GM19035 (cell line): ENCODE data around the gene VOPP1.
"Not testable (repeated sequence)": the region's sequence is repeated elsewhere in the genome, so short reads cannot be mapped to it uniquely, and the experiment has no call there.

Experiments used
- ATAC-seq: cut with Tn5 transposase; IDR thresholded peaks from one replicate; pipeline ENCODE4 v1.9.1; 2021; ENCODE audit not compliant: unreplicated experiment

Gene VOPP1

GRCh38 chr7:55471594-55471993, 100.7 kb downstream of the VOPP1 start:
- not testable (repeated sequence) for ATAC-seq

DNA sequence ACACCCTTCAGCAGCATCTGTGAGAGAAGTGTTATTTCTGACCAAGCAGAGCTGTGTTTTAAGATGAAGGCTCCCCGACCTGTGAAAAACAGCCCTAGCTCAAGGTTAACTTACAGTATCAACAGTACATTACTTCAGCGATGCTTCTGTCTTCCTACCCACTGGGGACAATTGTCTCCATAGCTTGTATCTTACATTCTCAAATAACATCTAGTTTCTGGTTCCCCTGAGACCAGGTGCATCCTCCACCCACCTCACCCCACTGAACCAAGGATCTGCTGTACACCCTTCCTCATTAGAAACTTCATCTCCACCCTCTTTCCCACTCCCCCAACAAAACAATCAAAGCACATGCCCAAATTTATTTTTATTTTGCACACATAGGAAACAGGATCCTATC, 102.0 kb downstream of the VOPP1 start:
- ATAC-seq: no peak

DNA sequence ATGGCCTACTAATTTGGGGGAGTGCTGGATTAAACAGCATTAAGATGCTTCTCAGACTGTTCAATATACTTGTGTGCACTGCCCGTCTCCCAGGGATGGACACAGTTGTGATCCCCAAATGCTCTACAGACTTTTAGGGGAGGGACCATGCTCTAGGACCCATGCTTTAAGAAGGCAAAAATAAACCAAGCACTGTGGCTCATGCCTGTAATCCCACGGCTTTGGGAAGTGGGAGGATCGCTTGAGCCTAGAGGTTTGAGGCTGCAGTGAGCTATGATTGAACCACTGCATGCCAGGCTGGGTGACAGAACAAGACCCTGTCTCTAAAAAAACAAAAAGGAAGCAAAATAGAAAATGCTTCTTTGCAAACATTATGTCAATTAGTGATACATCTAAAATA, 102.6 kb downstream of the VOPP1 start:
- ATAC-seq: no peak

GRCh38 chr7:55469271-55469681, 103.0 kb downstream of the VOPP1 start:
- ATAC-seq: no peak

GRCh38 chr7:55468495-55468894, 103.8 kb downstream of the VOPP1 start:
- no peak for ATAC-seq

GRCh38 chr7:55467047-55467593, 105.2 kb downstream of the VOPP1 start:
- ATAC-seq: no peak

GRCh38 chr7:55465691-55466090, 106.6 kb downstream of the VOPP1 start:
- ATAC-seq: no peak

DNA sequence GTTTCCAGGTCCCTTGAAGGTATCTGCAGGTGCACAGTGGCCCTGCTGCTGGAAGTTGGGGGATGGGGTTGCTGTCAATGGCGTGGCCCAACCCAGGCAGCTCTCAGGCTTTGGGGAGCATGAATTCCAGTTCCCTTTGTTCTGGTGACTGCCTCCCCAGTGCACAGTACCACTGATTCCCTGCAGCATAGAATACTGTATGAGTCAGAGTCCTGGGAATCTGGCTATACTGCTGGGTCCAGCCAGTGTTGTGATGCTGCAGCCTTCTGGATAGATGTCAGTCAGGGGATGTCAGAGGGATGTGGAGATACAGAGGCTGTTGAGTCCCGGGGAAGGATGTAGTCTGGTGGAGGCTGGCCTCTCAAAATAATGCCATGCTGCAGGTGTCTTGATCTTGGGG, 107.9 kb downstream of the VOPP1 start:
- ATAC-seq: no peak

- ATAC-seq: no peak
Measured at GRCh38 chr7:55463686-55464262, 108.5 kb downstream of the VOPP1 start.

DNA sequence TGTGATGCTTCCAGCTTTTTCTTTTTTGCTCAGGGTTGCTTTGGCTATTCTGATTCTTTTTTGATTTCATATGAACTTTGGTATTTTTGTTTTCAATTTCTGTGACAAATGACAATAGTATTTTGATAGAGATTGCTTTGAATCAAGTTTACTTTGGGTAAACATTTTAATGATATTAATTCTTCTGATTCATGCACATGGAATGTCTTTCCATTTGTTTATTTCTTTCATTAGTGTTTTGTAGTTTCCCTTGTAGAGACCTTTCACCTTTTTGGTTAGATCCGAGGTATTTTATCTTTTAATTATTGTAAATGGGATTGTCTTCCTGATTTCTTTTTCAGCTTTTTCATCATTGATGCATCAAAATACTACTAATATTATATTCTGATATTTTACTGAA, 114.0 kb downstream of the VOPP1 start:
- ATAC-seq: no peak

GRCh38 chr7:55457801-55458200, 114.5 kb downstream of the VOPP1 start:
- no peak for ATAC-seq

- ATAC-seq: no peak
Measured at GRCh38 chr7:55452971-55453370, 119.3 kb downstream of the VOPP1 start.

GRCh38 chr7:55449992-55450535, 122.2 kb downstream of the VOPP1 start:
- no peak for ATAC-seq

DNA sequence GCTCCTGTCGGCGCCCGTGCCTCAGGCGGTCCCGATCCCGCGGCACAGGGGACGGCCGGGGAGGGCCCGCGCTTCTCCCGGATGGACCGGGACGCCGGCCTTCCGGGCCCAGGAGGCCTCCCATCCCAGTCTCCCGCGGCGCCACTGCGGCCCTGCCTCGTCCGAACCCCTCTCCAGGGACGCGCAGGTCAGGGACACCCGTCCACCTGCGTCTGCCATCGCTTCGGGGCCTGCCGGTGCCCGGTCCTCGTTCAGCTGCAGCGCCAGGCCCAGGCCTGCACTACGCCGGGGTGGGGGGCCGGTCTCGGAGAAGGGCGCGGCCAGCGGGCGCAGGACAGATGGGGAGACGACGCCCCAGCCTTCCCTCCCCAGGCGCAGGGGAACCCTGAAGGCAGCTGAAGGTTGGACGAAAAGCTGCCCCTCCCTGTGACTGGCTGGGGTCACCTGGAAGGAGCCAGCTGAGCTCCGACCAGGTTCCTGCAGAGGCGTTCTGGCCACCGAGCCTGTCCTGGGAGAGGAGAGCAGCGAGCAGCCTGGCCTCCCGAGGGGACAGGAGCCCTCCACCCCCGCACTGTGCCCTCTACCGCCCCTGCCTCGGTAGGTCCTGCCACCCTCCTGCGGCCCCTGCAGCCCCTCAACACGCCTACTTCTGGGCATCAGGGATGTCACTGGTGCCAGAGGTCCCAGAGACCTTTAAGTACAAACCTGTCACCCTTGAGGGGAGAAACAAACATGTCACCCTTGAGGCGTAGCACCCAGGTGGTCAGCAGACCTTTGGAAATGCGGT, 122.9 kb downstream of the VOPP1 start:
- no peak for ATAC-seq

- no peak for ATAC-seq
Measured at GRCh38 chr7:55448526-55448925, 123.8 kb downstream of the VOPP1 start.

- no peak for ATAC-seq
Measured at GRCh38 chr7:55444786-55445185, 127.5 kb downstream of the VOPP1 start.

DNA sequence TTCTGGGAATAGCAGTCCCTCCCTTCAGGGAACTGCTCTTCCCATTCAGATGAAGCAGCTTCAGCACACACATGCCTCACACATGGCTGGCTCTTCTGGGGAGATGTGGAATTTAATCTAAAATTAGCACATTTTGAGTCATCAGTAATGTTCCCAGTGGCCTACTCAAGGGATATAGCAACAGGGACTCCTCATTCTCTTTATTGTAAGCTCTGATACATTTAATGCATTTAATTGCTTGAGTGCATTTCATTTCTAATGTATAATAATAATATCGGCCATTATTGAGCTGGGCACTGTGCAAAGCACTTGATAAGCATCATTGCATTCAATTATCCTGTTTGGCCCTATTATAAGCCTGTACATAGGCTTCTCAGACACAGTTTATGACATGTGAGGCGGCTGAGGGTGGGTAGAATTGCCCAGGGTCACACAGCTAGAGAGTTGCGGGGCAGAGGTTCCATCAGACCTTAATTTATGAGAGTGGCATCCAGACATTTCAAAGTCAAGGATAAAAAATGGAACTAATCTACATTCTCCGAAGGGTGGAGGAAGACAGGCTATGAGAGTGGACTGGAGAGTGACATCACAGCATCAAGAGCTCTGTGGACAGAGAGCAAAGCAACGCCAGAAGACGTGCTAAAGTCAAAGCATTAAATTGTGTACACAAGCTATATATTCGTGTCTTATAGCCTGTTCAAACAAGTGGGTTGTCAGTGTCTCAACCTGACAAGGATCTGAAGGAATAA, 130.4 kb downstream of the VOPP1 start:
- no peak for ATAC-seq

GRCh38 chr7:55441002-55441401, 131.3 kb downstream of the VOPP1 start:
- ATAC-seq: no peak

- ATAC-seq: no peak
Measured at GRCh38 chr7:55440040-55440690, 132.1 kb downstream of the VOPP1 start.

DNA sequence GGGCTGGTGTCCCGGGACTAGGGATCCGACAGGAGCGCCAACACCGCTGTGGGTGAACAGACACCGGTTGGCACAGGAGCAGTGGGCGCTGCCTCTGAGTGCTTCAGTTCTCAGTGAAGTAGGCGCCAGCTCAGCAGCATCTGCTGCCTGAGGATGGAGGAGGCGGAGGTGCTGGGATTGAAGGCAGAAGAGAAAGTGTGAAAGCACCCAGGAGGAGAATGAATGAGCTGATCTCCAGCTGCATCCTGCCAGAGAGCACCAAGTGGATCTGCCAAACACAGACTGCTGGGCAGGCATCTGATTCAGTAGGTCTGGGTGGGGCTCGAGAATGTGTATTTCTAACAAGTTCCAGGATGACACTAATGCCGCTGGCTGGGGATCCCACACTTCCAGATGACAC, 132.7 kb downstream of the VOPP1 start:
- no peak for ATAC-seq
